ENCODE data around the gene SMYD1. TPM values are rescaled to one million over a fixed set of nuclear protein-coding genes. Genes with fewer than 3 reads are reported as not detected.

The SMYD1 gene
- total RNA-seq, 4 donors from 2014 or later: 2.0 to 37.0 (median 13.2) TPM

Small RNA genes lying within 50 kb of the gene (small RNA-seq; reads per million reads assigned to genes)
- gene MIR4780: 0 reads per million in 4 donors

Other genes starting within 250 kb of the SMYD1 start
- gene RGPD2, start 242.0 kb upstream of the SMYD1 start, total RNA-seq: 10 to 100 TPM in 1 of 4 donors, 1 to 10 TPM in 3; 3.5 to 10.3 (median 6.0) TPM
- gene RNU2-63P, start 51.3 kb upstream of the SMYD1 start, total RNA-seq: not detected
- gene KRCC1, start 12.0 kb upstream of the SMYD1 start, total RNA-seq: 10 to 100 TPM; 28.3 to 45.3 (median 32.9) TPM
- not detected for gene FABP1, start 60.2 kb downstream of the SMYD1 start, total RNA-seq
- 10 to 100 TPM in 3 of 4 donors, 1 to 10 TPM in 1; 2.6 to 44.8 (median 27.7) TPM for gene THNSL2, start 102.5 kb downstream of the SMYD1 start, total RNA-seq